Gastrocnemius medialis (tissue), 4 donors: Measurements from ENCODE around the gene ZNF680.

Source experiments
- CTCF ChIP-seq, 5 experiments: fragments of 450-650 bp in 3 of 5; fragments of 200-600 bp in 2 of 5; sonication (generic) in 2 of 5; IDR thresholded peaks in 4 of 5; conservative IDR thresholded peaks in 1 of 5; 1 replicate in 4 of 5; 2 replicates in 1 of 5; pipeline ENCODE4 v1.5.1; 2016 to 2019; ENCODE audit warnings: antibody characterized with exemption in 5 of 5, mild to moderate bottlenecking in 3 of 5, moderate library complexity in 3 of 5
- POLR2A ChIP-seq, 2 donors: fragments of 450-650 bp; IDR thresholded peaks; one replicate each; pipeline ENCODE4 v1.6.1; 2017; ENCODE audit warnings: antibody characterized with exemption in 2 of 2, mild to moderate bottlenecking in 2 of 2, moderate library complexity in 2 of 2

DNA sequence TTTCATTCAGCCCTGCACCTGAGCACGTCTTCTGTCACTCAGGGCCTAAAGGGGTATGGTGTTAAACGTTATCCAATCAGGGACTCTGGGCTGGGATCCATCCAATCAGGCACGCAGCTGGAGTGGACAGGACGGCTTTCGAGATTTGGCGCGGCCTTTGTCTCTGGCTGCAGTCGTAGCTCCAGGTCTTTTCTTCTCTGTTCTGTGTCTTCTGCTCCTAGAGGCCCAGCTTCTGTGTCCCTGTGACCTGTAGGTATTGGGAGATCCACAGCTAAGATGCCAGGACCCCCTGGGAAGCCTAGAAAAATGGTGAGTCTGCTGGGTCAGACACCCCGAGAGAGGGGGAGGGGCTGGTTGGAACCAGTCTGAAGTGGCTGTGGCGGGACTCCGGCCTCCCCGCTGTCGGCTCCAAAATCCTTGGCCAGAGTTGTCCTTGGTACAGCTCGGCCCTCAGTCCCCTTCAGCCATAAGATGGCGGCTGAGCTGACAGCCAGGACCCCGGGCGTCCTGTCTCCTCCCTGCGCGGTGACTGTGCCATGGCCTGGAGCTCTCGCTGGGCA lies 11.7 kb upstream of the ZNF680 start:
- TF ChIP-seq CTCF (IDR thresholded peaks at IDR 0.05 in 4 of 5, conservative IDR thresholded peaks at IDR 0.05 in 1 of 5) = no peak
- TF ChIP-seq POLR2A (IDR thresholded peaks at IDR 0.05) = no peak
